SK-N-SH treated with all-trans-retinoic acid at 6 μM for 48 hours (cell line): ENCODE data around the gene NCAPD2.

Experiments
- ARNTL ChIP-seq: fragments of 450-650 bp; formaldehyde crosslinking; IDR thresholded peaks from 2 replicates; pipeline ENCODE4 v1.5.0; 2020; ENCODE audit warnings: low read depth, mild to moderate bottlenecking, moderate library complexity, borderline replicate concordance
- BACH2 ChIP-seq: fragments of 250-450 bp; sonication (Bioruptor Pico); IDR thresholded peaks from 2 replicates; pipeline ENCODE4 v1.9.0; 2021; ENCODE audit warnings: mild to moderate bottlenecking, borderline replicate concordance
- CREB5 ChIP-seq: fragments of 250-450 bp; sonication (Bioruptor Pico); IDR thresholded peaks from 2 replicates; pipeline ENCODE4 v1.5.1; 2020; ENCODE audit warnings: low read depth, mild to moderate bottlenecking, moderate library complexity
- GLIS3 ChIP-seq: fragments of 250-450 bp; sonication (Bioruptor Pico); IDR thresholded peaks from 2 replicates; pipeline ENCODE4 v1.5.0; 2020; ENCODE audit warnings: mild to moderate bottlenecking, moderate library complexity
- PATZ1 ChIP-seq: fragments of 250-450 bp; sonication (Bioruptor Pico); IDR thresholded peaks from 2 replicates; pipeline ENCODE4 v1.8.0; 2020; ENCODE audit warnings: mild to moderate bottlenecking, moderate library complexity, borderline replicate concordance
- POU6F1 ChIP-seq: fragments of 250-450 bp; sonication (Bioruptor Pico); IDR thresholded peaks from 2 replicates; pipeline ENCODE4 v1.8.0; 2021; ENCODE audit warnings: low read depth, mild to moderate bottlenecking, moderate library complexity, borderline replicate concordance
- TCF4 ChIP-seq: fragments of 250-450 bp; sonication (Bioruptor Pico); IDR thresholded peaks from 2 replicates; pipeline ENCODE4 v1.8.0; 2021; ENCODE audit warnings: mild to moderate bottlenecking, moderate library complexity, borderline replicate concordance
- TOX ChIP-seq: fragments of 250-450 bp; sonication (Bioruptor Pico); IDR thresholded peaks from 2 replicates; pipeline ENCODE4 v1.8.0; 2021; ENCODE audit warnings: mild to moderate bottlenecking, moderate library complexity, borderline replicate concordance
- TSHZ2 ChIP-seq: fragments of 250-450 bp; sonication (Bioruptor Pico); IDR thresholded peaks from 2 replicates; pipeline ENCODE4 v1.5.0; 2020; ENCODE audit warnings: mild to moderate bottlenecking, moderate library complexity
- ZFP3 ChIP-seq: fragments of 250-450 bp; sonication (Bioruptor Pico); IDR thresholded peaks from 2 replicates; pipeline ENCODE4 v1.5.0; 2020; ENCODE audit warnings: mild to moderate bottlenecking, moderate library complexity
- ZNF565 ChIP-seq: fragments of 450-650 bp; formaldehyde crosslinking; conservative IDR thresholded peaks from 2 replicates; pipeline ENCODE4 v1.5.0; 2020; ENCODE audit warnings: low read depth, mild to moderate bottlenecking, moderate library complexity

- no peak for TF ChIP-seq ZFP3 (CRISPR knock-in tag)
- no peak for TF ChIP-seq TOX
- TF ChIP-seq PATZ1: no peak
- no peak for TF ChIP-seq ARNTL
- no peak for TF ChIP-seq BACH2 (CRISPR knock-in tag)
- TF ChIP-seq POU6F1: no peak
- TF ChIP-seq ZNF565 (CRISPR knock-in tag): no peak
- no peak for TF ChIP-seq CREB5 (CRISPR knock-in tag)
- no peak for TF ChIP-seq TSHZ2 (CRISPR knock-in tag)
- no peak for TF ChIP-seq GLIS3 (CRISPR knock-in tag)
- no peak for TF ChIP-seq TCF4 (CRISPR knock-in tag)
Measured at GRCh38 chr12:6536894-6537579, 43.1 kb downstream of the NCAPD2 start.
